HG02610 (cell line): ENCODE measurements around the gene PAX2.

Source experiments
- ATAC-seq: cut with Tn5 transposase; IDR thresholded peaks from one replicate; pipeline ENCODE4 v1.9.1; 2021; ENCODE audit warnings: mild to moderate bottlenecking, moderate library complexity; ENCODE audit not compliant: unreplicated experiment

PAX2 gene

GRCh38 chr10:100749309-100750217 lies 4.2 kb downstream of the PAX2 start:
- ATAC-seq, result no peak

- no peak for ATAC-seq
Observed at GRCh38 chr10:100750291-100751210, 5.2 kb downstream of the PAX2 start.

GRCh38 chr10:100751211-100751933 lies 6.0 kb downstream of the PAX2 start:
- no peak for ATAC-seq

GRCh38 chr10:100755821-100756220 lies 10.4 kb downstream of the PAX2 start:
- ATAC-seq, result no peak

- ATAC-seq, result no peak
Observed at GRCh38 chr10:100759331-100759730, 13.9 kb downstream of the PAX2 start.

- ATAC-seq, result no peak
Observed at GRCh38 chr10:100760726-100761125, 15.3 kb downstream of the PAX2 start.

- ATAC-seq, result no peak
Observed at GRCh38 chr10:100761191-100761590, 15.8 kb downstream of the PAX2 start.

- ATAC-seq, result no peak
Observed at GRCh38 chr10:100763043-100763747, 17.8 kb downstream of the PAX2 start.

- ATAC-seq, result no peak
Observed at GRCh38 chr10:100766693-100767421, 21.5 kb downstream of the PAX2 start.

- no peak for ATAC-seq
Observed at GRCh38 chr10:100767422-100767775, 22.0 kb downstream of the PAX2 start.

- no peak for ATAC-seq
Observed at GRCh38 chr10:100769481-100769880, 24.1 kb downstream of the PAX2 start.

GRCh38 chr10:100773646-100774045 lies 28.3 kb downstream of the PAX2 start:
- ATAC-seq, result no peak

GRCh38 chr10:100774223-100774622 lies 28.8 kb downstream of the PAX2 start:
- ATAC-seq, result no peak

GRCh38 chr10:100774876-100775275 lies 29.5 kb downstream of the PAX2 start:
- ATAC-seq, result no peak

GRCh38 chr10:100775386-100775785 lies 30.0 kb downstream of the PAX2 start:
- no peak for ATAC-seq

- ATAC-seq, result no peak
Observed at GRCh38 chr10:100775871-100776270, 30.5 kb downstream of the PAX2 start.

- ATAC-seq, result no peak
Observed at GRCh38 chr10:100776671-100777070, 31.3 kb downstream of the PAX2 start.

GRCh38 chr10:100779329-100779728 lies 33.9 kb downstream of the PAX2 start:
- ATAC-seq, result no peak

GRCh38 chr10:100780324-100780723 lies 34.9 kb downstream of the PAX2 start:
- ATAC-seq, result no peak

GRCh38 chr10:100781145-100781665 lies 35.8 kb downstream of the PAX2 start:
- no peak for ATAC-seq
